ENCODE measurements around the gene KIF3C.
A peak's percentile ranks its signal among the peaks of the same experiment; 100 is the strongest.
"Not testable (repeated sequence)": the region's sequence is repeated elsewhere in the genome, so short reads cannot be mapped to it uniquely, and the experiment has no call there.

The KIF3C gene

GRCh38 chr2:25958611-25959010, 23.7 kb downstream of the KIF3C start:
- DNase-seq, result not testable (repeated sequence)

DNA sequence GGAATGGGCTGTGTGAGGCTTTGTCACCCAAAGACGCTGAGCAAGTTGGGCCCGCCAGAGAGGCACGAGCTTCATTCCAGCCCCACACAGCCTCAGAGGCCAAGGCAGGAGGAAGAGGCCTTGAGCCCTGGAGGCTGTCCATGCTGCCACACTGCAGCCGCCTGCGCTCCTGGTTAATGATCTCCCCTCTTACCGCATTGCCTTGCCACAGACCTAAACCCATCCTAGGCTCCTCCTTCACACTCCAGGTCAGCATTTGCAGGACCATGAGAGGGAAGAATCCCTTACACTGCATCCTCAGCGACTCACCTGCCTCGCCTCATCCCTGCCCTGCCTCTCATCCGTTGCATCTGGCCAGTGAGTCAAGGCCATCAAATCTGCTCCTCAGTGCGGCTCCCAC, 24.6 kb downstream of the KIF3C start:
- no peak for DNase-seq

DNA sequence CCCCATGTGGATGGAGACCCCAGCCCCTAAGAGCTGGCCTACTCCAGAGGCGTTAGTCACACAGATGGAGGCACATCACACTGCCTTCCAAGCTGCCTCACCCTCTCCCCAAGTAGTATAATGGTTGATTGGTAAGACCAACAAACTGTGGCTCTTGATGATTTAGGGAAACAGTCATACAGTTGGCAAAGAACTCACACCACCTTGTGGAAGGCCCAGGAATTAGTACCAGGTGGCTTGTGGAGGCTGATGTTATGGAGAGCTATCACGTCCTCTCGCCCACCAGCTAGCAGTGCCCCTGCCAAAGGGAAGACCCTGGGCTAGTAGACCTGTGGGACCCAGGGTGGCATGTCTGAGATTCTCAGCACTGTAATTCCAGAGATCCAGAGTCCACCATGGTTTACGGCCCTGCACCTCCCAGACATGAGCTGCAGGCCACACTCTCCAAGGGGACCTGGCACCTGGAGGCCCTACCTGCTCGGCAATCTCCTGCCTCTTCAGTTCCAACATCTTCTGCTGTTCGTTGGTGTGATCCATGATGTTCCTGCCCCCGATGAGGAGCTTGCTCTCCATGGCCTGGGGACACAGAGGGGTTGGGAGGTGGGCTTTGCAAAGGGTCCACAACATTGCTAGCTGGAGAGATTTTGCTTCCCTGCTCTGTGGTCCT, 26.3 kb downstream of the KIF3C start:
- DNase-seq, result no peak

- DNase-seq, result no peak
Observed at GRCh38 chr2:25955036-25955435, 27.3 kb downstream of the KIF3C start.

GRCh38 chr2:25954199-25954752, 28.0 kb downstream of the KIF3C start:
- no peak for DNase-seq

GRCh38 chr2:25951071-25951547, 31.2 kb downstream of the KIF3C start:
- DNase-seq, result peak; percentile 74

GRCh38 chr2:25948437-25948836, 33.9 kb downstream of the KIF3C start:
- DNase-seq, result no peak

- no peak for DNase-seq
Observed at GRCh38 chr2:25941042-25941441, 41.3 kb downstream of the KIF3C start.

- DNase-seq, result no peak
Observed at GRCh38 chr2:25939257-25939668, 43.0 kb downstream of the KIF3C start.

- no peak for DNase-seq
Observed at GRCh38 chr2:25938345-25938744, 44.0 kb downstream of the KIF3C start.

DNA sequence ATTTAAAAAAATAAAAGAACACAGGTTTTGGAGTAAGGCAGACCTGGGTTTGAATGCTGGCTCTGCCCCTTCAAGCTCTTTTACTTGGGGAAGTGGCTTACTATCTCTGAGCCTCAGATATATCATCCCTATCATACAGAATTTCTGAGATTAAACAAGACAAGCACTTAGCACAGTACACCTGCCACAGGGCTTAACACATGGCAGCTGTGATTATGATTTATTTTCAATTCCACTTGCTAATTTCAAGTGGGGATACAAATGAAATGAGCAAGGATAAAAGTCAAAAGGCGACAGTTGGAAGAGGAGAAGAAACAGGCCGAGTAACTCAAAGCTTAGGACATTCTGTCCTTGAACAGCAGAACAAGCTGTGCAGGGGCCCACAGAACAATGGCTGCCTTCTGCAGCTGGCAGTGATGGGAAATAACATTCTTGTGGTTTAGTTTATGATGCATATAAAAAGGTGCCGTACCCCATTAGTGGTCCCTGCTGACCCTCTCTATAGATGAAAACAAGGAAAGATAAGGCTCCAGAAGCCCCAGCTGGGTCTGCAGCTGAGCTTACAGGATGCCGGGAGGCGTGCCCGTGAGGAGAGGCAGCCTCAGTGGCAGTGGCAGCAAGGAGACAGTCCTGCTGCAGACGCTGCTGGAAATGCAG, 45.3 kb downstream of the KIF3C start:
- DNase-seq, result no peak

DNA sequence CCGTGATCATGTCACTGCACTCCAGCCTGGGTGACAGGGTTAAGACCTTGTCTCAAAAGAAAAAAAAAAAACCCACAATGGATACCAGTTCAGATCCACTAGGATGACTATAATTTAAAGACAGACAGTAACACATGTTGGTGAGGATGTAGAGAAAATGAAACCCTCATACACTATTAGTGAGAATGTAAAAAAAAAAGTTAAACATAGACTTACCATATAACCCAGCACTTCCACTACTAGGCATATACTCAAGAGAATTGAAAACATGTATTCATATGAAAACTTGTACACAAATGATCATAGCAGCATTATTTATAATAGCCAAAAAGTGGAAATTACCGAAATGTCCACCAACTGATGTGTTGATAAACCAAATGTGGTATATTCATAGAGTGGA, 48.7 kb downstream of the KIF3C start:
- DNase-seq, result no peak

- no peak for DNase-seq
Observed at GRCh38 chr2:25929789-25930473, 52.4 kb downstream of the KIF3C start.

DNA sequence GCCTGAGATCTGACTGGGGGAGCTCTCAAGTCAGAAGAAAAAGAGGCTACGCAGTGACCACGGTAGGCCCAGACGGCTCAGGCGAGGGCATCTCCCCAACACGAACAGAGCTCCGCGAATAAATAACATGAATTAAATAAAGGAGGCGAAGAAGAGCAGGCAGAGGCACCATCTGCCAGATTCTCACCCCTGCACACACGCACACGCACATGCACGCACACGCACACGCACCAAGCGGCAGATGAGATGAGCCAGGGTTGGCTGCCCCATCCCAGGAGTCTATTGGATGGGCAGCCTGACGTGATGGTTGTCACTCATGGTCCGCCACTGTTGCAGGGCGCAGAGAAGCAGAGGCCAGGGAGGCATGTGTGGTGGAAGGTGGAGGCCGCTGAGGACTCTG, 53.6 kb downstream of the KIF3C start:
- no peak for DNase-seq

- DNase-seq, result no peak
Observed at GRCh38 chr2:25926984-25927756, 55.1 kb downstream of the KIF3C start.

GRCh38 chr2:25922501-25922900, 59.8 kb downstream of the KIF3C start:
- DNase-seq, result no peak

GRCh38 chr2:25920786-25921415, 61.4 kb downstream of the KIF3C start:
- no peak for DNase-seq

GRCh38 chr2:25920336-25920735, 62.0 kb downstream of the KIF3C start:
- DNase-seq, result no peak

GRCh38 chr2:25917832-25918231, 64.5 kb downstream of the KIF3C start:
- DNase-seq, result no peak

DNA sequence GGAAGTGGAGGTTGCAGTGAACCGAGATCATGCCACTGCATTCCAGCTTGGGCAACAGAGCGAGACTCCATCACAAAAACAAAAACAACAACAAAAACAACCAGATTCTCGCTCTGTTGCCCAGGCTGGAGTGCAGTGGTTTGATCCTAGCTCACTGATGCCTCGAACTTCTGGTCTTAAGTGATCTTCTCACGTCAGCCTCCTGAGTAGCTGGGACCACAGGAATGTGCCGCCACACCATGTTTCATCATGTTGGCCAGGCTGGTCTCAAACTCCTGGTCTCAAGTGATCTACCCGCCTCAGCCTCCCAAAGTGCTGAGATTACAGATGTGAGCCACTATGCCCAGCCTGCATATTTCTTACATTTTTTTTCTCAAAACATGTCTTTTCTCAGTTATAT, 64.9 kb downstream of the KIF3C start:
- DNase-seq, result peak; percentile 37

DNA sequence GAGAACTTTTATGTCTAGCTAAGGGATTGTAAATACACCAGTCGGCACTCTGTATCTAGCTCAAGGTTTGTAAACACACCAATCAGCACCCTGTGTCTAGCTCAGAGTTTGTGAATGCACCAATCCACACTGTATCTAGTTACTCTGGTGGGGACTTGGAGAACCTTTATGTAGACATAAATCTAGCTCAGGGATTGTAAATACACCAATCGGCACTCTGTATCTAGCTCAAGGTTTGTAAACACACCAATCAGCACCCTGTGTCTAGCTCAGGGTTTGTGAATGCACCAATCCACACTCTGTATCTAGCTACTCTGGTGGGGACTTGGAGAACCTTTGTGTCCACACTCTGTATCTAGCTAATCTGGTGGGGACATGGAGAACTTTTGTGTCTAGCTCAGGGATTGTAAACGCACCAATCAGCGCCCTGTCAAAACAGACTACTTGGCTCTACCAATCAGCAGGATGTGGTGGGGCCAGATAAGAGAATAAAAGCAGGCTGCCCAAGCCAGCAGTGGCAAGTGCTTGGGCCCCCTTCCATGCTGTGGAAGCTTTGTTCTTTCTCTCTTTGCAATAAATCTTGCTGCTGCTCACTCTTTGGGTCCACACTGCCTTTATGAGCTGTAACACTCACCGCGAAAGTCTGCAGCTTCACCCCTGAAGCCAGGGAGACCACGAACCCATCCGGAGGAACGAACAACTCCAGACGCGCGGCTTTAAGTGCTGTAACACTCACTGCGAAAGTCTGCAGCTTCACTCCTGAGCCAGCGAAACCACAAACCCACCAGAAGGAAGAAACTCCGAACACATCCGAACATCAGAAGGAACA, 66.1 kb downstream of the KIF3C start:
- DNase-seq, result peak; percentile 32

All from fibroblast of skin of abdomen (primary cell).